ENCODE data around the gene MAGI2.

Gene MAGI2

GRCh38 chr7:78041423-78041822 lies 1412.0 kb downstream of the MAGI2 start:
- DNase-seq = no peak

- peak; percentile 6 for DNase-seq
Measured at GRCh38 chr7:78039790-78040776, 1413.4 kb downstream of the MAGI2 start.

DNA sequence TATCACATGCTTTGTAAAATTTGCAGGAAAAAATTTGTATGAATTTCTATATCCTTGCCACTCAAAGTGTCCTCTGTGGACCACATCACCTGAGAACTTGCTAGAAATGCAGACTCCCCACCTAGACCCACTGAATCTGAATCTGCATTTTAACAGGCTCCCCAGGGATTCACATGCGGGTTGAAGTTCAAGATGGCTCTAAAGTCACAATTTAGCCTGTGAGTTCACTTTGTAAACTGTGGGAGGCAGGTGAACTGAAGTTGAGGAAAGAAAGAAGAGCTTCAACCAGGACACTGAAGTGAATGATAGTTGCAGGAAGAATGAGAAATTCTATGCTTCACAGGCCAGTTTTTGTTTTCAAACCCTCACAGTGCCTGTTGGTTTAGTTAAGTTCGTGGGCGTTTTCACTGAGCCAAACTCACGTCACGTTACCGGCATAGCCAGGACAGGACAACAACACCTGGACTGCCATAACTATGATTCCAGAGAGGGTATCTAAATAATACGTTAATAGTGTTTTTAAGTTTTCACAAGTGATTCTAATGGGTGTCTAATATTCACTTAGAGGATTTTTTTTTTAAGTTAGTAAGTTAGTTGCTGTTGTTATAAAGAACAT lies 1414.9 kb downstream of the MAGI2 start:
- DNase-seq = no peak

DNA sequence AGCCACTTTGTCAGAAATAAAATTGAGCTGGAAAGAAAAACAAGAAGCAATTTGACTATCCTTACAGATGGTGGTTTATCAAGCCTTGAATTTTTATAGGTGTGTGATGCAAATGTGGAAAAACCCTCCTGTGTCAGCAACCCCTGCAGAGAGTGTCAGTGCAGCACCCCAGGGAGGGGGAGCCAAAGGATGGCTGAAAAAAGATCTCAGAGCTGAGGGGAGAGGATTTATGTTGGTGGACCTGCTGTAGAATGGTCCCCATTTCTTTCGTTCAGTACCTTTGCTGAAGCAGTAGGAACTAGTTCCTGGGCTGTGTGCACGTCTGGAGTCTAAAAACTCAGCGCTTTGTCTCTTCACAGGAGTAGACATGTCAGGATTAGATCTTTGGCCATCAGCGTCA lies 1415.9 kb downstream of the MAGI2 start:
- DNase-seq = peak; percentile 32

GRCh38 chr7:78033410-78033809 lies 1420.1 kb downstream of the MAGI2 start:
- DNase-seq = no peak

DNA sequence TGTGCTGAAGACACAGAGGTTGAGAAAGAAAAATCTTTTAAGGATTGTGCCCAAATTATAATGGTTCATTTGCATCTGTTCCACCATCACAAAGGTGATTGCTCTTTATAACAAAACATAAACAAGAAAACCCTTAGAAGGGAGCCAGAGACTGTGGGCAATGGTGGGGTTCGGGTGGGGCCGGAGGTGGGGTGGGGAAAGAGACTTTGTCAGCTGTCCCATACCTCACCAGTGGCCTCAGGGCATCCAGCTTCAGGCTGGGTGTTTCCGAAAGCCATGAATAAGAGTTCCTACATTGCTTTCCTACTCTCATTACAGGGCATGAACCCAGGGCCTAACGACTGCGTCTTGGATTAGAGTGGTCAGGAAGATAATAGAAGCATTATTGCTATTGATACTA lies 1427.0 kb downstream of the MAGI2 start:
- no peak for DNase-seq

- no peak for DNase-seq
Measured at GRCh38 chr7:78024591-78024990, 1428.9 kb downstream of the MAGI2 start.

GRCh38 chr7:78023191-78023590 lies 1430.3 kb downstream of the MAGI2 start:
- no peak for DNase-seq

GRCh38 chr7:78022165-78022564 lies 1431.3 kb downstream of the MAGI2 start:
- no peak for DNase-seq

DNA sequence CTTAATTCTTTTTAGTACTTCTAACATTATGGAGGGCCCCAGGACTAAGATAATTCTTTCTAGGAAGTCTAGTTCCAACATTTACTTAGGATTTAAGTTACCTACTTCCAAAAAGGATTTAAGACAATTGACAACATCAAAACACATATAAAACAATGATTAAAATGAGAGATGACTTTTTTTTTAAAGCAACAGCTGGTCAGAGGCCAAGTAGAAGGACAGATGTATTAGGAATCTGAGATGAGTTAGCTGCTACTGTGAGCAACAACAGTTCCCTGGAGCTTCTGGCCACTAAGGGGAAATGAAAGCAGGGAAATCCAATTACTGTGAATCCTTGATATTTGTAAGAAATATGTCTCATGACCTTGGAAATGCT lies 1432.6 kb downstream of the MAGI2 start:
- DNase-seq = no peak

DNA sequence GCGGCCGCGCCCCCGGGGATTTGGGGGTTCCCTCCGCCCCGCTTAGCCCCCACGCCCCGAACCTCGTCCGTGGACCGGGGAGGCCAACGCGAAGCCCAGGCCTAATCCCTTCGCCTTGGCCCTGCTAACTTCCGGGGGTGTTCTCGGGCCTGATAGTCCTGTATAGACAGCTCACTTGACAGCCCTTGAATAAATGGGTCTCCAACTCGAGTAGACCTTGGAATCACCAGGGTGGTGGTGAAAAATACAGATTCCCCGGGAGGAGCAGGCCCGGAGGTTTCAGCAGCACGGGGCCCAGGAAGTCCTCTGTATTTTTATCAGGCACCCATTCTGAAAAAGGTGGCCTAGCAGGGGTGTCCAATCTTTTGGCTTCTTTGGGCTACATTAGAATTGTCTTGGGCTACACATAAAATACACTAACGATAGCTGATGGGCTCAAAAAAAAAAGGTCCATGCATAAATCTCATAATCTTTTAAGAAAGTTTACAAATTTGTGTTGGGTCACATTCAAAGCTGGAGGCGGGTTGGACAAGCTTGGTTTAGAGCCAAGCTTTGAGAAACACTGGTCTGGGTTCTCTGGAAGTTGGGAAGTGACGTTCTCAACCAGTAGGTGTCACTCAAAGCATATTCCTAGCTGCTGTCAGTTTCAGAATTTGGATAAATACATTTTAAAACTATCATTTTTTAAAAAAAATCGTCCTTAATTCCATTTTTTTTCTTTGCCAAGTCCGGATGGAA lies 1433.2 kb downstream of the MAGI2 start:
- DNase-seq = peak; percentile 67

- peak; percentile 93 for DNase-seq
Measured at GRCh38 chr7:78019447-78020135, 1433.9 kb downstream of the MAGI2 start.

DNA sequence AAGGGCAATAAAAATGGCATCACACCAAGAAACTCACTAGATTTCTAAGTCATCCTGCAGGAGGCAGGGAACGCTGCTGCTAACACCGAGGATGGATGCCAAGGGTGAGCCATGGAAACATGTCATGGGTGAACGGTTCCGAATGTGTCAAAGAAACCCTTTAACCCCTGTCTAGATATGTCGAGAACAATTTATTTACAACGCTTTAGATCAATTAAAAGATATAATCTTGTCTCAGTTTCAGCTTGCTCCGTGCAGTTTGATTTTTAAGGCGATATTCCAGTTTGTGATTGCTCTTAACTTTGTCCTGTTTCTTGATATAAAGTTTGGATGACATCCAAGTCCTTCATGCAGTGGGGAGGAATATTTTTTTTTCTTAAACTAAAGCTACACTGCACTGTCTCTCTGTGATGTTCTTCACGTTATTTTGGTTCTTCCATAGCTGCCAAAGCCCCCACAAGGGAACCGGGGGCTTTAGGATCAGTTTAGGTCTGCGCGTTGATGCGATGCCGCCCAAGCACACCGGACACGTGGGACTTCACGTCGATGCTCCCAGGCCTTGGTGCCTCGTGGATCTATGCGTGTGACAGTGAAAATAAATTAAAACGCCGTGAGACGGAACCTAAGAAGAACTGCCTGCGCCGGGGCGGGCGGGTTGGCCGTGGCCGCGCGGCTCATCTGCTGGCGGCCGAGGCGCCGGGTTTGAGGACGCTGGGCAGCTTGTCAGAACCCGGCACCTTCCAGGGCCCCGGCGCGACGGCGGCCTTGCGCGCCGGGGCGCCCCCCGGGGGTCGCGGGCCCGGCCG lies 1434.6 kb downstream of the MAGI2 start:
- peak; percentile 58 for DNase-seq

GRCh38 chr7:78017591-78018100 lies 1435.8 kb downstream of the MAGI2 start:
- DNase-seq = no peak

DNA sequence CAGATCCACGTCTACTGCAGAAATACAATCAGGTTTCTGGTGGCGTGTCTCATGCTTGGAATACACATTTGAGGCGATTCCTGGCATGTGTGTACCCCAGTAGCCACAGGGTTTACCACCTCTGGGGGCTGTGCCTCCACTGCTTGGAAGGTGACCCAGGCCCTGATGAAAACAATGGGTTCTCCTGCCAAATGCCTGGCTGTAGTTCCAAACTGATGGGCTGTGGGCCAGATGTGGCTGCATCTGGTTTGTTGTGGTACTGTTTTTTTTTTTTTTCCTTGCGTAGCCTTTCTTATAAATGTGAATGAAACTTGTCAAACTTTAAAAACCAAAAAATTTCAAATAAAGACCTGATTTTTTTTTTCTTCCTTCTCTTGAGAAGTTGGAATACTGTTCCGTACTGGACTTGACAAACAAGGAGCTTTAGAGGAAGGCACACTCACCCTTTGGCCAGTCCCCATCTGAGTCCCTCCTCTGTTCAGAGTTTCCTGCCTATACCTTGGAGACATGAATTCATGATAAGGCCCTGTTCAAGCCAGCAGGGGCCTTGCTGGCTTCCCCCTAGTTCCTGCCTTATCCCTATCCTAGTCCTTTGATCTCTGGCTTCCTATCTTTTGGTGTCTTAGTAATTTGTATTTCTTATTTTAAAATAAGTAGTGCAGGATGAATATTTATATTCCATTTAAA lies 1437.8 kb downstream of the MAGI2 start:
- DNase-seq = no peak

GRCh38 chr7:78014401-78014800 lies 1439.1 kb downstream of the MAGI2 start:
- DNase-seq = peak; percentile 9

- no peak for DNase-seq
Measured at GRCh38 chr7:78013386-78013785, 1440.1 kb downstream of the MAGI2 start.

- DNase-seq = no peak
Measured at GRCh38 chr7:78011642-78012041, 1441.8 kb downstream of the MAGI2 start.

DNA sequence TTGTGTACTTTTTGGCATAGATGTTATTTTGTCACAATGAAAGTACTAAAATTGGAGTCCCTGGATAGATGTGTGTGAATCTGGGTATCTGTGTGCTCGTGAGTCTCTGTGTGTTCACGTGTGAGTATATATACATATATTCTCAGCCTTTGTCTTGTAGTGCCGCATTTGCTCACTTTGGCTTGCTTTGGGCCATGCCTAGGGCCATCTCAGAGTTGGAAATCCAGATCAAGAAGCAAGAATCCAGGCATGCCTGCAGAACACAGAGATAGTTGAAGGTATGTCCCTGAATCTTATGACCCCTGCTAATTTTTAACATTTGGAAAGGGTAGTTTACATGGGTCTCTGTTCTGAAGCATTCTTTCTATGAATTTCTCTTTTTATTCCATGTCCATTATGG lies 1446.2 kb downstream of the MAGI2 start:
- DNase-seq = no peak

GRCh38 chr7:78006063-78006755 lies 1447.3 kb downstream of the MAGI2 start:
- DNase-seq = no peak

GRCh38 chr7:78002715-78003114 lies 1450.8 kb downstream of the MAGI2 start:
- DNase-seq = no peak
